Skeletal muscle cell (primary cell): ENCODE measurements around the gene RBM15.

Experiments
- DNase-seq: peaks from one replicate; pipeline ENCODE4 v3.0.0-alpha.2; 2010; ENCODE audit warnings: low read depth
- H3K4me3 ChIP-seq: 2 replicates; pipeline ENCODE4 v1.5.1; 2011; ENCODE audit warnings: low read depth, mild to moderate bottlenecking, control low read depth, low read length, moderate library complexity

The RBM15 gene

GRCh38 chr1:110345480-110345879 lies 6.3 kb downstream of the RBM15 start:
- no peak overlapping the region for H3K4me3 ChIP-seq

GRCh38 chr1:110346690-110347089 lies 7.5 kb downstream of the RBM15 start:
- H3K4me3 ChIP-seq, result no peak overlapping the region
- no peak for DNase-seq

More at GRCh38 chr1:110345480-110345879, 6.3 kb downstream of the RBM15 start:
- no peak for DNase-seq

GRCh38 chr1:110347182-110347893 lies 8.2 kb downstream of the RBM15 start:
- no peak for DNase-seq
- no peak overlapping the region for H3K4me3 ChIP-seq

GRCh38 chr1:110348050-110348449 lies 8.9 kb downstream of the RBM15 start:
- H3K4me3 ChIP-seq, result no peak overlapping the region
- no peak for DNase-seq

GRCh38 chr1:110348771-110349170 lies 9.6 kb downstream of the RBM15 start:
- DNase-seq, result no peak
- H3K4me3 ChIP-seq, result no peak overlapping the region

GRCh38 chr1:110350360-110350759 lies 11.2 kb downstream of the RBM15 start:
- H3K4me3 ChIP-seq, result no peak overlapping the region
- no peak for DNase-seq

- no peak for DNase-seq
- no peak overlapping the region for H3K4me3 ChIP-seq
These were observed 16.1 kb downstream of the RBM15 start for GRCh38 chr1:110355321-110355720.

GRCh38 chr1:110356379-110356778 lies 17.2 kb downstream of the RBM15 start:
- H3K4me3 ChIP-seq, result no peak overlapping the region
- DNase-seq, result no peak

GRCh38 chr1:110360431-110360830 lies 21.3 kb downstream of the RBM15 start:
- H3K4me3 ChIP-seq, result no peak overlapping the region
- no peak for DNase-seq

GRCh38 chr1:110361856-110362255 lies 22.7 kb downstream of the RBM15 start:
- no peak overlapping the region for H3K4me3 ChIP-seq
- DNase-seq, result no peak

- no peak overlapping the region for H3K4me3 ChIP-seq
- DNase-seq, result no peak
These were observed 25.0 kb downstream of the RBM15 start for GRCh38 chr1:110364221-110364620.

- H3K4me3 ChIP-seq, result no peak overlapping the region
- DNase-seq, result peak; percentile 21
These were observed 31.6 kb downstream of the RBM15 start for GRCh38 chr1:110370827-110371226.

- no peak overlapping the region for H3K4me3 ChIP-seq
- DNase-seq, result no peak
These were observed 36.3 kb downstream of the RBM15 start for GRCh38 chr1:110375490-110375889.

- H3K4me3 ChIP-seq, result no peak overlapping the region
- peak; percentile 91 for DNase-seq
These were observed 41.6 kb downstream of the RBM15 start for GRCh38 chr1:110380672-110381283.

GRCh38 chr1:110383251-110383990 lies 44.2 kb downstream of the RBM15 start:
- H3K4me3 ChIP-seq, result no peak overlapping the region
- DNase-seq, result no peak

- no peak for DNase-seq
- H3K4me3 ChIP-seq, result no peak overlapping the region
These were observed 45.6 kb downstream of the RBM15 start for GRCh38 chr1:110384581-110385321.

GRCh38 chr1:110385369-110385768 lies 46.2 kb downstream of the RBM15 start:
- DNase-seq, result no peak
- no peak overlapping the region for H3K4me3 ChIP-seq

GRCh38 chr1:110387048-110387754 lies 48.0 kb downstream of the RBM15 start:
- DNase-seq, result no peak
- no peak overlapping the region for H3K4me3 ChIP-seq

GRCh38 chr1:110390096-110390495 lies 50.9 kb downstream of the RBM15 start:
- peak overlapping the region; percentile 18 for H3K4me3 ChIP-seq
- peak; percentile 32 for DNase-seq
